ENCODE measurements around the gene ZNF19. TPM values are rescaled to one million over a fixed set of nuclear protein-coding genes. Genes with fewer than 3 reads are reported as not detected.

ZNF19 gene
- total RNA-seq, 1 donor from 2014 or later, result not detected

DNA sequence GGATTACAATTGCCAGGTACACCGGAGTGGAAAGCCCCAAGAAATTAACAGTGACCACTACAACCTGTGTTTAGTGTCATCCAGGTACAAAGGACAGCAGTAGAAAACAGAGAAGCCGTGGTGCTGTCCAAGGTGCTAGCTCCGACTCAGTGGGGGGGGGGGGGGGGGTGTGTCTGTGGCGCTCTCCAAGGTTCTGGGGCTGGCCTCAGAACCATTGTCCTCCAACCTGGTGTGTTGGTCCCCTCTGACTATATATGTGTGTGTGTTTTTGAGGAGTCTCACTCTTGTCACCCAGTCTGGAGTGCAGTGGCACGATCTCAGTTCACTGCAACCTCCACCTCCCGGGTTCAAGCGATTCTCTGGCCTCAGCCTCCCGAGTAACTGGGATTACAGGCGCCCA, 21.3 kb downstream of the ZNF19 start:
- Histone ChIP-seq H3K36me3 (peaks cover 0 to 3% of the 10 kb centered on the region in 2 donors), H3K4me3 (no peak overlapping the region), H3K4me1 (no peaks in the 10 kb centered on the region), H3K27ac (no peak overlapping the region), H3K27me3 (no peaks in the 10 kb centered on the region), H3K9me3 (no peaks in the 10 kb centered on the region)
- DNase-seq (ENCODE audit: low spot score in 2 of 2), result no peak
- no peak for TF ChIP-seq CTCF (IDR thresholded peaks at IDR 0.05)
- intact Hi-C loops (cut with DNase I), result loop anchor here (10.0 kb wide), 1 partner anchor 663 kb away; the partner anchor contains the start of gene VAC14

DNA sequence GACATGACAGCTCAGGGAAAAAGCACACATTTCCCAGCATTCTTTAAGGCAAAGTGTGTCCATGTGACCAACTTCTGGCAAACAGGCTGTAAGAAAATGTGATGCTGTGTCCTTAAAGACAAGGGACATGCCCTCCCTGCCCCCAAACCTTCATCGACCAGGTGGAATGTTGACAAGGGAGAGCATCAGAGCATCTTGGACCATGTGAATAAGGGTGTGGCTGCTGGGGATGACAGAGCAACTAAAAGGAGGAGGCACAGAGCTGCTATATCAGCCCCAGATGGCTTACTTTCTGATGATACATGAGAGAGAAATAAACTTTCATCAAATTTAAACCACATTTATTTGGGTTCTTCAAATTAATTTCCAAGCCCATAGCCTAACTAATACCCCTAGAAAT, 24.9 kb downstream of the ZNF19 start:
- intact Hi-C loops (cut with DNase I), result loop anchor here (10.0 kb wide), 1 partner anchor 659 kb away; the partner anchor contains the start of gene VAC14
- Histone ChIP-seq H3K4me1 (peaks cover 0 to 9% of the 10 kb centered on the region in 2 donors), H3K9me3 (no peaks in the 10 kb centered on the region), H3K27ac (no peak overlapping the region), H3K36me3 (no peaks in the 10 kb centered on the region), H3K27me3 (no peaks in the 10 kb centered on the region), H3K4me3 (no peak overlapping the region)
- TF ChIP-seq CTCF (IDR thresholded peaks at IDR 0.05), result no peak
- no peak for DNase-seq (ENCODE audit: low spot score in 2 of 2)

DNA sequence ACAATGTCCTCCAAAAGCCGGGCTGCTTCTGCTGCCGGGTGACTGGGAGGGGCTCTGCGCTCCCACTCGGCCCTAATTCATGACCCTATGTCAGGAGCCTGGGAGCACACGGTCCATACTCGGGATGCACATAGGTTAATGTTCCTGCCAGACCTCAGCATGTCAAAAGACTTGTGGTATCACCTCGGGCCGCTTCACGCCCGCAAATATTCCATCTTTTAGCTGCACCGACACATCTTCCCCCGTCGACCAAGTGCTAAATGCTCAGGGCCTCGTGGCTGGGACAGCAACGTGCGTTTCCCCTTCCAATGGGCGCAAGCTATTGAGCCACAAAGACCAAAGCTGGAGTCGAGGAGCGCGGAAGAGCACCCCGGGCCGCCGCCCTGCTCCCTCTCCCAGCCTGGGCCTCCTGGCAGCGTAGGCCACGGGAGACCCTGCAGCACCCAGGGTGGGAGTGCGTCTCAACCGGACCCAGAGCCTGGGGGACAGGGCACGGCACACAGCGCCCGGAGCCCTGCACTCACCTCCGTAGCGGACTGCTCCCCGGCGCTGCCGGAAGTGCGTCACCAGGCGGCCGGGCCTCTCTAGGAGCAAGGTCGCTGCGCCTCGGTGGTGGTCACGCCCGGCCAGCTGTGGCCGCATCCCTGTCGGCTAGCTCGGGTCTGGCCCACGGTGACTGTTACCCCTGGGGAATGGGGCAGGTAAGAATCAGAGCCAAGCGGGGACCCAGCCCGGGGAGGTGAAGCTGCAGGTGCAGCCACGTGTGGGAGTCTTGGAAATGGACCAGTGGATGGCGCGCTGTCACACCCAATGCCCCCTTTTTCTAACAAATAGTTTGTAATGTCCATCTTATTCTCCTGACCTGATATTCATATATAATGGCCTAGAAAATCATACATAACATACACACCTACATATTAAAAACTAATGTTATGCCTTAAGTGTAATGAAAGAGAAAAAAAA, 27.2 kb downstream of the ZNF19 start, which contains the start of gene ZNF23:
Gene ZNF23, minus strand, starts transcription at position 562 of the 963 bp plus-strand sequence. CDS start 5,451 bp downstream, outside the sequence.
- Histone ChIP-seq H3K27me3 (no peaks in the 10 kb centered on the region), H3K9me3 (no peaks in the 10 kb centered on the region), H3K27ac (peak within 1 kb of the TSS; percentile 68 to 91), H3K4me3 (peak within 1 kb of the TSS; percentile 91 to 96), H3K36me3 (no peaks in the 10 kb centered on the region), H3K4me1 (peaks cover 0 to 9% of the 10 kb centered on the region in 2 donors)
- TF ChIP-seq CTCF (IDR thresholded peaks at IDR 0.05), result no peak
- intact Hi-C loops (cut with DNase I), result loop anchor here (1.0 to 10.0 kb wide), 2 partner anchors 22 to 657 kb away; partner anchors contain the start of gene VAC14
- DNase-seq (ENCODE audit: low spot score in 2 of 2), result peak; percentile 18 to 91

GRCh38 chr16:71460941-71461340, 28.2 kb downstream of the ZNF19 start:
- Histone ChIP-seq H3K27ac (no peak overlapping the region), H3K9me3 (no peaks in the 10 kb centered on the region), H3K4me1 (peaks cover 0 to 9% of the 10 kb centered on the region in 2 donors), H3K27me3 (no peaks in the 10 kb centered on the region), H3K4me3 (peak overlapping the region in 1 of 2 donors; percentile 96), H3K36me3 (peaks cover 7 to 9% of the 10 kb centered on the region in 2 donors)
- intact Hi-C loops (cut with DNase I), result loop anchor here (10.0 kb wide), 1 partner anchor 656 kb away; the partner anchor contains the start of gene VAC14
- TF ChIP-seq CTCF (IDR thresholded peaks at IDR 0.05), result no peak
- no peak for DNase-seq (ENCODE audit: low spot score in 2 of 2)

GRCh38 chr16:71460236-71460635, 28.9 kb downstream of the ZNF19 start:
- intact Hi-C loops (cut with DNase I), result loop anchor here (10.0 kb wide), 1 partner anchor 655 kb away; the partner anchor contains the start of gene VAC14
- Histone ChIP-seq H3K36me3 (peaks cover 14 to 16% of the 10 kb centered on the region in 2 donors), H3K9me3 (no peaks in the 10 kb centered on the region), H3K4me1 (peaks cover 0 to 9% of the 10 kb centered on the region in 2 donors), H3K4me3 (no peak overlapping the region), H3K27me3 (no peaks in the 10 kb centered on the region), H3K27ac (no peak overlapping the region)
- DNase-seq (ENCODE audit: low spot score in 2 of 2), result no peak
- no peak for TF ChIP-seq CTCF (IDR thresholded peaks at IDR 0.05)
